GM18858 (cell line): Measurements from ENCODE around the gene CPNE6.

Source experiments
- ATAC-seq: cut with Tn5 transposase; IDR thresholded peaks from one replicate; pipeline ENCODE4 v1.9.1; 2021; ENCODE audit not compliant: unreplicated experiment

The CPNE6 gene

DNA sequence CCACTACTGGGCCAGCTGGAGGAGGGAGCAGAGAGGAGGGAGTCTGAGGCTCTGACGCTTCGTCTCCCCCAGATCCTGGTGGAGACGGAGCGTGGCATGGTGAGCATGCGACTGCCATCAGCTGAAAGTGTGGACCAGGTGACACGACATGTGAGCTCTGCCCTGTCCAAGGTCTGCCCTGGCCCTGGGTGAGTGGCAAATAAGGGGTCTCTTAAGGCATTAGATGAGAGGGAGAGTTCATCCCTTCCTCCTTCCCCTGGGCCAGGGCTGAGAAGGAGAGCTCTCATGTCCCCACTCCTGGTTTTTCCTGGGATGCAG is 17.1 kb upstream of the CPNE6 start:
- no peak for ATAC-seq

GRCh38 chr14:24054646-24055045 is 16.7 kb upstream of the CPNE6 start:
- no peak for ATAC-seq

GRCh38 chr14:24055971-24056799 is 15.2 kb upstream of the CPNE6 start:
- ATAC-seq = no peak

DNA sequence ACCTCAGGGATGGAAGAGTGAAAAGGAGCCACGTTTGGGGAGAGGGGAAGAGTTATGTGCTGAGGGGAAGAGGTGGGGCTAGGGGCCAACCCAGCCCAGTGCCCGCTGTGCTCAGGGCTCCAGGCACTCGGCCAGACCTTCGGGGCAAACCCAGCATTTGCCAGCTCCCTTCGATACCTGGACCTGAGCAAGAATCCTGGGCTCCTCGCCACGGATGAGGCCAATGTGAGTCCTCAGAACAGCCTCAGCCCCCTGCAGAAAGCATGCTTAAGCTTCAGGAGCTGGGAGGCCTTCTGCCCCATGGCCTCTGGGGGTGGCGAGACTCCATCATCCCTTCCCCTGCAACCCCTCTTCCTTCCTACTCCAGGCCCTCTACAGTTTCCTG is 14.6 kb upstream of the CPNE6 start:
- ATAC-seq = no peak

GRCh38 chr14:24057271-24057670 is 14.1 kb upstream of the CPNE6 start:
- no peak for ATAC-seq

GRCh38 chr14:24057867-24058259 is 13.5 kb upstream of the CPNE6 start:
- no peak for ATAC-seq

GRCh38 chr14:24058260-24058950 is 13.0 kb upstream of the CPNE6 start:
- no peak for ATAC-seq

DNA sequence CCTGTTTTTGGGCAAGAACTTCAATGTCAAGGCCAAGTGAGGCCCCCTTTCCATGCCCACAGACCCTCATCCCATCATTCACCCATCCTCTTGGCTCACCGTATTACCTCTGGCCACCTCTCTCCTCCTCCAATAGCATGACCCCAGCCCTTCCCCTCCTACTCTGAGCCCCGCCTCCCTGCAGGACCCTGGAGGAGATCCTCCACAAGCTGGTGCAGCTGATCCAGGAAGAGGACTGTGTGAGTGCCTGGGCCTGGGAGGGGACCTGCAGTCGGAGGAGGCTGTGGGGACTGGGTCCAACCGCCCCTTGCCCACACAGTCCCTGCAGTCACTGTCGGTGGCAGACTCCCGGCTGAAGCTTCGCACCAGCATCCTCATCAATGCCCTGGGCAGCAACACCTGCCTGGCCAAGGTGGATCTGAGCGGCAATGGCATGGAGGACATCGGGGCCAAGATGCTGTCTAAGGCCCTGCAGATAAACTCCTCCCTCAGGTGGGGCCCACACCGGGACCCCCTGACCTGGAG is 12.3 kb upstream of the CPNE6 start:
- ATAC-seq = no peak

GRCh38 chr14:24059841-24060388 is 11.4 kb upstream of the CPNE6 start:
- ATAC-seq = no peak

GRCh38 chr14:24060443-24060842 is 10.9 kb upstream of the CPNE6 start:
- ATAC-seq = no peak

DNA sequence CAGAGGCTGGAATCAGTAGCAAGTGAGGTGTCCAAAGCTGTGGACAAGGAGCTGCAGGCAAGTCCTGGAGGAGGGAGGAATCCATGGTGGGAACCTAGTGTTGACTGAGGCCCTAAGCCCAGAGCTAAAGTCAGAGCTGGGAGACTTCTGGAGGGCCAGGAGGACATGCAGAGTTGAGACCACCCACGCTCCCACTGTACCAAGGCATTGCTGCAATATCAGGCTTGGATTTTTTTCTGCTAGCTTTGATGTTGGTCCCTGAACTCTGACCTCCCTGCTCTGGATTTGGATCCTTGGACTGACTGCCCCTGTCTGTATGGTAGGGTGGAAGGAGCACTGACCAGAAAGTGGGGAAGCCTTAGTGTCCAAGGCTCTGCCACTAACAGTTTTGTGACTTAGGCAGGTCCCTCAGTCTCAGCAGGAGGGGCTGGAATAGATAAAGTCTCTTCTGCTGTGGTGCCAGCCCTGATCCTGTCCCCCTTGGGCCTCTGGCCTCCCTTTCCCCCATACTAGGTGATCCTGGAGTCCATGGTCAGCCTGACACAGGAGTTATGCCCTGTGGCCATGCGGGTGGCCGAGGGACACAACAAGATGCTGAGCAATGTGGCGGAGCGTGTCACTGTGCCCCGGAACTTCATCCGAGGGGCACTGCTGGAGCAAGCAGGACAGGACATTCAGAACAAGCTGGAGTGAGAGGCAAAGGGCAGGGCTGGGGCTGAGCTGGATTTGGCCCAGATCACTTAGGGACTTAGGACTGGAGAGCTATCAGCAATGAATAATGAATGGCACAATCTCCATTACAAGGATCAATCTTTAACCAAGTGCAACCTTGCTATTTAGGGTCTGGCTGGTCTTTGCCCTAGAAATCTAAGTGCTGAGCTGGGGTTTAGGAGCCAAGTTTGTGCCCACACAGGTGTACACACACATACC is 10.1 kb upstream of the CPNE6 start:
- ATAC-seq = no peak

DNA sequence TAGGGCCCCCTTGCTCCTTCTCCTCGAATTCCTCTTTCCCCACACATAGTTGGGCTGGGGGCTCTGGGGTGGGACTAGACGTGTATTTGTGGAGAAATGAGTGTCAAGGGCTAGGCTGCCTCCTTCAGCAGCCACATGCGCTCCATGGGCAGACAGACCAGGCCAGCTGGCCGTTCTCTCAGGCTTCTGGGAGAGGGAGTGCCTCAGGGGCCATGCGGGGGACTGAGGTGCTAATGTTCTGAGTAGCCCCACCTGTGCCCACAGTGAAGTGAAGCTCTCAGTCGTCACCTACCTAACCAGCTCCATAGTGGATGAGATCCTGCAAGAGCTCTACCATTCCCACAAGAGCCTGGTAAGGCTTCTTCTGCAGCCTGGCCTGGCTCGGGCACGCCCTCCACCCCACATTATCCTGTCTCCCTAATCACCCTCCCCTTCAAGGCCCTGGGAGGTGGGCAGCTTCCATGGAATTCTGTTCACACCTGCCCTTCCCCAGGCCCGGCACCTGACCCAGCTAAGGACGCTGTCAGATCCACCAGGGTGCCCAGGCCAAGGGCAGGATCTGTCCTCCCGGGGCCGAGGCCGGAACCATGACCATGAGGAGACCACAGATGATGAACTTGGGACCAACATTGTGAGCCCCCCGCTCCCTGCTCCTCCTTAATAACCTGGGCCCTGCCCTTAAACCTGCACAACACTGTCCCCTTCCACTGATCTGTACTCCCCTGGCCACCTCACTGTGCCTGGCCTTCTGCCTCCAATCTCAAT is 9.0 kb upstream of the CPNE6 start:
- no peak for ATAC-seq

DNA sequence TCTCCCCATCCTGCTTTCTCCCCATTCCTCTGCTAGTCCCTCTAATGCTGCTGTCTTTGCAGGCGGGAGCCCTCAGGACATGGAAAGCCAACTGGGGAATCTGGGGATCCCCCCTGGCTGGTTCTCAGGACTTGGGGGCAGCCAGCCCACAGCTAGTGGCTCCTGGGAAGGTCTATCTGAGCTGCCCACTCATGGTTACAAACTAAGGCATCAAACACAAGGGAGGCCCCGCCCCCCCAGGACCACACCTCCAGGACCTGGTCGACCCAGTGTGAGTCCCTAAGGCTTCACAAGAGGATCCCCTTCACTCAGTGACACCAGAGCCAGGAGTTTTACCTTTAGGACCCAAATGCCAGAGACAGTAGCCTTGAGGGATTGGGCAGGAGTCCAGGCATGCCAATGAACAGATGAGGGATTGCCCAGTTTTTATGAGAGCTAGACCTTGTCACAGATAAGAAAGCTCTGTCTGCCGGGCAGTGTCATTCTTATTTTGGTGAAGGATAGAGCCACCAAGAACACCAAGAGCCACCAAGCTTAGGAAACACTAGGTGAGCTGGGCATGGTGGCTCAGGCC is 8.0 kb upstream of the CPNE6 start:
- no peak for ATAC-seq

- no peak for ATAC-seq
Observed at GRCh38 chr14:24064091-24064795, 7.1 kb upstream of the CPNE6 start.

DNA sequence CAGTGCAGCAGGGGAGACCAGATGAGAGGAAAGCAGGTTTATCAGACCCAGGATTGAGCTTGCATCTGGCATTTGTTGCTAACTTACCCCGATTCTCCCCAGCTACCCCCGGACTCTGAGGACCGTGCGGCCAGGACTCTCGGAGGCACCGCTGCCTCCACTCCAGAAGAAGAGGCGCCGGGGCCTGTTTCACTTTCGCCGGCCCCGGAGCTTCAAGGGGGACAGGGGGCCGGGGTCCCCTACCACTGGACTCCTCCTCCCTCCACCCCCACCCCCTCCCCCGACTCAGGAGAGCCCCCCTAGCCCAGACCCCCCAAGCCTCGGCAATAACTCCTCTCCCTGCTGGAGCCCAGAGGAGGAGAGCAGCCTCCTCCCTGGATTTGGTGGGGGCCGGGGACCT is 6.5 kb upstream of the CPNE6 start:
- ATAC-seq = no peak

DNA sequence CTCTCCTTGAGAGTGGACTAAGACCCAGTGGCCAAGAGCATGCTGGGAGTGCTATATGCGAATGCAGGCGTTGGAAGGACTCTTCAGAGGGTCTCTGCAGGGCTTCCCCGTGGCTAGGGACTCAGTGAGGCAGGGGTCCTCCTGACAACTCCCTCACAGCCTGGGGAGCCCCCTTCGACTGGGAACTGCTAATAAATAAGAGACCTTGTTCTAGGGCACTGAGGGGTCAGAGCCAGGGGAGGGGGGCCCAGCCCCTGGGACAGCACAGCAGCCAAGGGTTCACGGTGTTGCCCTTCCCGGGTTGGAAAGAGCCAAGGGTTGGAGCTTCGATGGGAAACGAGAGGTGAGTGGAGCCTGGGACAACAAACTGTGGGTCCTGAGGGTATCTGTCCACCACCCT is 6.0 kb upstream of the CPNE6 start:
- no peak for ATAC-seq

DNA sequence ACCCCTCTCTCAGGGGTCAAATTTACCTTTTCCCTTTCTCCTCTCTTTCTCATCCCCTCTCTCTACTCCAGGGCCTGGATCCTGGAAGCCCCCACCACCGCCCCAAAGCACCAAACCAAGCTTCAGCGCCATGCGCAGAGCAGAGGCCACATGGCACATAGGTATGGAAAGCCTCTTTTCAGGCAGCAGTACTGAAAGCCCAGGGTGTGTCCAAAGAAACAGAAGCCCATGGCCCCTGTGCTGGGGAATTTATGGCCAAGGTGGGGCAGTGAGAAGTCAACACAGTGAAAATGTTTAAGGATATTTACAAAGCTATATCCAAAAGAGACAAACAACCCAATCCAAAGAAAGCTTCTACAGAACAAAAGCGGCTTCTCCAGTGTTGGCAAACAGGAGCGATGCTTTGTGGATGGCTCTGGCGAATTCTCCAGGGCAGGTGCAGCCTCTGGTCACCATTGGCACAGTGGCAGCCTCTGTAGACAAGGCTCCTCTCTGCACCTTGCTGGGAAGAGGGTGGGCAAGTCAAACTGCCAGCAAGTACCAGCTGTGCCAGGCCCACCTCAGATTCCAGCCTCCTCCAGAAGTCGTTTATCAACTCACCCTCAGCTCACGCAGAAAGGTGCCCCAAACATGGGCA is 4.7 kb upstream of the CPNE6 start:
- no peak for ATAC-seq

DNA sequence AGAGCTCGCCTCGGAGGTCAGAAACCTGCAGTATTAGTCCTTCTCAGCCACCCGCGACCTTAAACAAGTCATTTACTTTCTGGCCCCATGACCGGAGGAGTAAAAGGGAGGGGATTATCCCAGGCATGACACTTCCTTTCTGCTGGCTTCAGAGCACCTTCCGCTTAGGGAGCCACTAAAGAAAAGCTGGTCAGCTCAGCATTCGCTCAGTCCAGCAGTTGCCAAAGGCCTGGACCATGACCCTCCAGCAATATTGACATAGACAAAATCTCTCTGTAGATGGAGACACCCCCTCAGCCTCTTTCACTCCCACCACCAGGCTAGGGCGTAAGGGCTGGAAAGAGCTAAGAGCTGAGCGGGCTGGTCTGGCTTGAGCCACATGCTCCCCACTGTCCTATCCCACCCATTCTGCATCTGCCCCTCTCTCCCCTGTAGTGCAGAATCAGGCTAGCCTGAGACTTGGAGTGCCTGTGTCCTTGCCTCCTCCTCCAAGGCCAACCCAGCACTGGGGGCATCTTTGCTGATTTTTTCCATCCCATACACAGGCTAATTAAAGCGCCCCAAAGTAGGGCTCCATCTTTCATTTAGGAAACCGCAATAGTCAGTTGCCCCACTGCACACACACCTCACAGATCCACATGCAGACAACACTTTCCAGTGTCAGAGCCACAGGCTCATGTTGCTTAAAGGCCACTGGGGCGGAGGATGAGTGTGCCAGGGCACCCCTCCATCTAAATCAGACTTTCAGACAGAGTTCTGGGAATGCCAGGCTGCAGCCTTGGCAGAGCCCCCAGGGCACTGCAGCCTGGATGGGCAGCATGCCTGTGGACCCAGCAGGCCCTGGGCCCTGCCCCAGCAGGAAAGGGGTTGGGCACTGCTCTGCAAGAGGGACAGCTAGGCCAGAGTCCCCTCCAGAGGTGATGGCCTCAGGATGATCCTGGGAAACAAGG is 4.0 kb upstream of the CPNE6 start:
- no peak for ATAC-seq
